ENCODE data around the gene ITGB8.

The ITGB8 gene

GRCh38 chr7:20343941-20344340 is 13.2 kb downstream of the ITGB8 start:
- DNase-seq = peak in 1 of 2 donors; percentile 10

DNA sequence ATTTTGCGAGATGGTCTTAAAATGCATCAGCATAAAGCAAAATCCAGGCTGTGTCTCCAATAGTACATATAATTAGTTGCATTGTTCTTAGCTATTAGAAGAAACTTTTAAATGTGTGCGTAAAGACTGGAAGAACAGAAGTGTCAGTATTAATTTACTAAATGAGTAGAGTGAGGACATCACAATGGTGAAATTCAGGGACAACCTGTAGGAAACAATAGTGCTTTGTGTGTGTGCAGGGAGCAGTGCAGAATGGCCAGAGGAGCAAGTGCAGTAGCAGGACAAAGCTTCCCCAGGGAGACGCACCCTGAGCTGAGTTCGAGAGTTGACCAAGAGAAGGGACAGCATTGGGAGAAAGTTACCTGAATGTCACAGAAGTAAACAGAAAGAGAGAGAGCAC is 13.7 kb downstream of the ITGB8 start:
- no peak for DNase-seq

DNA sequence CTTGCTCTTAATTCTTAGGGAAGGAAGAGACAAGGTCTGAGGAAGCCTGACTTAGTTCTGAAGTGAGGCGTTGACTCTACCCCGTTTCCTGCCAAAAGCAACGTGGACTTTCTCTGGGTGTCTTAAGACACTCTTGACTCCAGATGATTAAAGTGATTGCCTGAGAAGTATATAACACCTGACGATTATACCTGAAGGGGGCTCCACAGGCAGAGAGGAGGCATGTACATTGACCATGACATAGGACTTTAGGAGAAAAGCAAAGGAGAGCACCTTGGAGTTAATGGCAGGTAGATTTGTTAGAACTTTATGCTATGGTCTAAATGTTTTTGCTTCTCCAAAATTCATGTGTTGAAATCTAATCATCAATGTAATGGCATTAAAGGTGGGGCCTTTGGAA is 15.9 kb downstream of the ITGB8 start:
- no peak for DNase-seq

- DNase-seq = no peak
Observed at GRCh38 chr7:20347680-20348079, 17.0 kb downstream of the ITGB8 start.

GRCh38 chr7:20348125-20348807 is 17.6 kb downstream of the ITGB8 start:
- no peak for DNase-seq

- peak; percentile 76 to 90 for DNase-seq
Observed at GRCh38 chr7:20350518-20350951, 19.8 kb downstream of the ITGB8 start.

DNA sequence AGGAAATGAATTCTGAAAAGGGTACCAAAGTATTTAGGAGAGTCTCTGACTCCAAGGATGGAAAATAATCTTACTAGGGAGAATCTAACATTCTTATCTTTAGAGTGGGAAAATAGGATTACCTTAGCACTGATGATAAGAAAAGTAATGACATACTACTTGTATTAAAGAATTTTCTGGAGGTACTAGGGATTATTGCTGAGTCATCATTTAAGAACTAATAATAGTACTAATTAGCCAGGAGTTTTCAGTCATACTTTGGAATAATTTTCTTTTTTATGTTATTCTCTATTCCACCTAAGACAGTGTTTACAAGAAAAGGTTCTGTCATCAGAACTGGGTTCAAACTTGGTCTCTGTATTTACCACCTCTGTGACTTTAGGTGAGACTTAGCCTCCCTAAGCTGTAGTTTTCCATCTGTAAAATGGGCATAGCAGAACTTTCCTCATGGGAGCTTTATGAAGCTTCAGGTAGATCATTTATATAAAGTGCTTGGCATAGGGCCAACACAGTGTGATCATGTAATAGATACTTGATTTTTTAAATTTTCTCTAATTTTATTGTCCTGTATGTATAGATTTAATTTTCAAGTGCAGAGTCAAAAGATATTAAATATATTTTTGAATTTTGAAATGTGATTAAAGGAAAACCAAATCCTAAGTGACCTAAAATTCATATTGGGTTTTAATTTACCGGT is 20.4 kb downstream of the ITGB8 start:
- no peak for DNase-seq

- DNase-seq = no peak
Observed at GRCh38 chr7:20351901-20352300, 21.2 kb downstream of the ITGB8 start.

DNA sequence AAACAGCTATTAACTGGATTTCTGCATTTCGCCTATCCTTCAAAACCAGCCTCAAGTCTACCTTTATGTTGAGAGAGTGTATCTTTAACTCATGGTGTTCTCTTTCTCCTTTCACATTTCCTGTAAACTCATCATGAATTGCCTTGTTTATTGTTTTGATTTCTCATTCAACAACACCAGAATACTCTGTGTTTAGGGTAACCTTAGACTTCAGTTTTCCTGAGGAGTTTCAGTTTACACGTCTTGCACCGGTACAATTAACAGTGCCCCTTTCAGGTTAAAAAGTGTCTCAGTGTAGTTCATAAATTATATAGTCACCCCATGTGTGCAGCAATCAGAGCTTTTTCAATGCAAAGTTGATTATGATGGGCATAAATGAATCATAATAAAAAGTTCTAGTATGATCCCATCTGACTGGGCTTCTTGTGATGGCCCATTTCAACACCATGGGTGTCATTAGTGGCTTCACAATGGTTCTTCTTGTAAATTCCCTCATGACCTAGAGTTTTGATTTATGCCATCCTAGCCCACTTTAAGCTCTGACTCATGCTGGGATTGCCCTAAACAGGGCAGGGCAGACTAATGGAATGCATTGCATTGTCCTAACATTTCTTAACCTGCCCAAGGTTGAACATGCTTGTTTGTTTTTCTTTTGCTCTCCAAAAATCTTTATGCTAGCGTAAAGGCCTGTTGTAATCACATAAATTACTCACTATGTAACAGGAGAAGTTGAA is 22.0 kb downstream of the ITGB8 start:
- no peak for DNase-seq

DNA sequence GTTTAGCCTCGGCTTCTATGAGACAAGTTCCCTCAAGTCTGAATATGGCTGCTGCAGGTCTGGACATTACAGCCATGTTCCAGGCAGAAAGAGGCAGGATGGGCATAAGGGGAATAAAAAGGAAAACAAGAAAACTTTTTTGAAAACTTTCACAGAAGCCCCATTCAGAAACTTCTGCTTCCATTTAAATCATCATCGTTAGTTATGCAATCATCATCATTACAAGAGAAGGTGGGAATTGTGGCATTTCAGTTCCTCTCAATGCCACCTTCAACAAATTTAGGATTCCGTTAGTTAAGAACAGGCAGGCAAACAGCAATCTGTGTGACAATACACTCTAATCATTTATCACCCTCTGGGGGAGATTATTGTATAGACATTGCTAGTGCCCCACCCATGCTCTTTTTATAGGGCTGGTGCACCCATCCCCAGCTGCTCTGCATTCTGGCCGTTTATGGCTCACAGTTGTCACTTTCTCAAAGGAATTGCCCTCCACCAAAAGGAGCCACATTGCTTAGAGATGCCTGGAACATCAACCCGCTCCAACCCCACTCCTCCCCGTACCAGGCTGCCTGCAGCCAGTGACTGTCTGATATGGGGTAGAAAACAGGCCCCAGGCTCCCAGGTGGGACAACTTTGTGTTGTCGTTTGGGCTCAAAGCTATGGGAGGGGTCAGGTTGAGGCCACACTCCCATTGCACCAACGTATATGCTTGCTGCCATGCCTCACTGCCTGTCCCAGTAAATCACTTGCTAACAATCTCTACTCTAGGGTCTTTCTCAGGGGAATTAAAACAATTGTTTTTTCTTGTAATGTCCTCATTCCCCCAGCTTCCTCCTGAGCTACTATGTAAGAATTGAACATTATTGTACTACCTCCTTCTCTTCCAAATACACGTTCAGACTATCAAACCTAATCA is 24.2 kb downstream of the ITGB8 start:
- no peak for DNase-seq

- no peak for DNase-seq
Observed at GRCh38 chr7:20358106-20358505, 27.4 kb downstream of the ITGB8 start.

DNA sequence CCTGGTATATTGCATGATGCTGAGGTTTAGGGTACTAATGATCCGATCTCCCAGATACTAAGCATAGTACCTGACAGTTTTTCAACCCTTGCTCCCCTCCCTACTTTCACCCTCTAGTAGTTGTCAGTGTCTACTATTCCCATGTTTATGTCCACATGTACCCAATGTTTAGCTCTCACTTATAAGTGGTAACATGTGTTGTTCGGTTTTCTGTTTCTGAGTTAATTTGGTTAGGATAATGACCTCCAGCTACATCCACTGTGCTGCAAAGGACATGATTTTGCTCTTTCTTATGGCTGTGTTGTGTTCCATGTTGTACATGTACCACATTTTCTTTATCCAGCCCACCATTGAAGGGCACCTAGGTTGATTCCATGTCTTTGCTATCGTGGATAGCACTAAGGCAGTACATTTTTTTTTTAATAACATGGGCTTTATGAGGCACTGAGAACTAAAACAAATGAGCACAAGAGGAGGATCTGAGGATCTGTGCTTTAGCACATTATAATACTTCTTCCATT is 28.1 kb downstream of the ITGB8 start:
- no peak for DNase-seq

- no peak for DNase-seq
Observed at GRCh38 chr7:20359341-20359963, 28.8 kb downstream of the ITGB8 start.

GRCh38 chr7:20362574-20363253 is 32.0 kb downstream of the ITGB8 start:
- no peak for DNase-seq

- DNase-seq = no peak
Observed at GRCh38 chr7:20364571-20365196, 34.0 kb downstream of the ITGB8 start.

- DNase-seq = no peak
Observed at GRCh38 chr7:20365486-20365885, 34.8 kb downstream of the ITGB8 start.

GRCh38 chr7:20374399-20374798 is 43.7 kb downstream of the ITGB8 start:
- no peak for DNase-seq

GRCh38 chr7:20376796-20377195 is 46.1 kb downstream of the ITGB8 start:
- DNase-seq = no peak

DNA sequence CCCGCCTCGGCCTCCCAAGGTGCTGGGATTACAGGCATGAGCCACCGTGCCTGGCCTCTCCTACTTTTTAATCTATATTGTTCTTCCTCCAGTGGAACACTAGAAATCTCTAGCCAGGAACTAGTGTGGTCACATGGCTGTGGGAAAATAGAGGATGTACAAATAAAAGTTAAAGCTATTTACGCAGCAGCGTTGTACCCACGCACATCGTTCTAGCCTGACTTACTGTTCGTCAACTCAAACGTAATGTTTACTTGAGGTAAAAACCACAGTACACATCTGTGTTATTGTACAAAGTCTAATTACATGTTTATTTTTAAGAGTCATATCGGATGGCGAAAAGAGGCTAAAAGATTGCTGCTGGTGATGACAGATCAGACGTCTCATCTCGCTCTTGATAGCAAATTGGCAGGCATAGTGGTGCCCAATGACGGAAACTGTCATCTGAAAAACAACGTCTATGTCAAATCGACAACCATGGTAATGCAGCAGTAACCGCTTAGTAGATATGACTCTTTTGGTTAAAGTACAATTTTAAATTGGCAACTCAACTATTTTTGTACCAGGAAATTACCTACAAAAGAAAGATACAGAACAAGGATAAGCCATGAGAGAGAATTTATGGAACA is 50.8 kb downstream of the ITGB8 start:
- no peak for DNase-seq

- no peak for DNase-seq
Observed at GRCh38 chr7:20383351-20383750, 52.7 kb downstream of the ITGB8 start.

All from hippocampal formation (tissue), 2 donors.